Muscle layer of colon (tissue), 2 donors: ENCODE data around the gene HNRNPH2.

Experiments used
- H3K27ac ChIP-seq: one replicate; pipeline ENCODE4 v1.7.0; 2013; ENCODE audit warnings: low read depth, mild to moderate bottlenecking, low read length, moderate library complexity
- H3K27me3 ChIP-seq, 2 donors: one replicate each; pipeline ENCODE4 v1.7.0; 2013; ENCODE audit warnings: low read length in 2 of 2, mild to moderate bottlenecking in 2 of 2; ENCODE audit not compliant: insufficient read depth in 2 of 2, control insufficient read depth in 1 of 2
- H3K36me3 ChIP-seq: one replicate; pipeline ENCODE4 v1.7.0; 2013; ENCODE audit warnings: mild to moderate bottlenecking, low read length; ENCODE audit not compliant: insufficient read depth
- H3K4me1 ChIP-seq: one replicate; pipeline ENCODE4 v1.7.0; 2013; ENCODE audit warnings: mild to moderate bottlenecking, low read length; ENCODE audit not compliant: insufficient read depth
- H3K4me3 ChIP-seq, 2 donors: one replicate each; pipeline ENCODE4 v1.7.0; 2013; ENCODE audit warnings: low read length in 2 of 2, low read depth in 1 of 2, mild to moderate bottlenecking in 1 of 2, moderate library complexity in 1 of 2
- H3K9ac ChIP-seq: one replicate; pipeline ENCODE4 v1.7.0; 2013; ENCODE audit warnings: low read length
- H3K9me3 ChIP-seq: one replicate; pipeline ENCODE4 v1.7.0; 2013; ENCODE audit warnings: mild to moderate bottlenecking, low read length
- donor health status: abdominal sarcoma.
- donor health status: Adenocarcinoma of cecum.

The HNRNPH2 gene

GRCh38 chrX:101399825-101400224 lies 8.2 kb upstream of the HNRNPH2 start:
- H3K9ac ChIP-seq = no peak overlapping the region
- no peak overlapping the region for H3K4me3 ChIP-seq
- no peaks in the 10 kb centered on the region for H3K27me3 ChIP-seq
- H3K9me3 ChIP-seq = no peaks in the 10 kb centered on the region
- H3K4me1 ChIP-seq = no peaks in the 10 kb centered on the region
- H3K36me3 ChIP-seq = no peaks in the 10 kb centered on the region
- no peak overlapping the region for H3K27ac ChIP-seq

- Histone ChIP-seq H3K36me3 (peaks cover 5% of the 10 kb centered on the region), H3K27ac (peak overlapping the region; percentile 71), H3K4me3 (peak overlapping the region; percentile 56 to 61), H3K9me3 (no peaks in the 10 kb centered on the region), H3K4me1 (peaks cover 4% of the 10 kb centered on the region), H3K9ac (peak overlapping the region; percentile 62), H3K27me3 (no peaks in the 10 kb centered on the region)
Measured at GRCh38 chrX:101407167-101407747, 765 bp upstream of the HNRNPH2 start.

DNA sequence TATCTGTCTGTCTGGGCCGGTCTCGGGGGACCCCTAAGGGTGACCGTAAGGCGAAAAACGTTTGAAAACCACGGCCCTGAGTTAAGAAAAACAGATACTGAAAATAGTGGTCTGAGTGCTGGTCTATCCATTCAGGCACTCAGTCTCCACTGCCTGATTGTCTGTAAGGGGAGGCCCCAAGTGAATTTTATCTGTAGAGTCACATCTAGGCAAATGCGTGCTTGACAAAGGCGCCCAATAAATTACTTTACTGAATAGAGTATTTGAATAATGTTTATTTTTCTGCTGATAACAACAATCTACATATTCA lies 465 bp downstream of the HNRNPH2 start:
- no peaks in the 10 kb centered on the region for H3K27me3 ChIP-seq
- no peaks in the 10 kb centered on the region for H3K9me3 ChIP-seq
- peaks cover 4% of the 10 kb centered on the region for H3K4me1 ChIP-seq
- peak overlapping the region; percentile 52 to 61 for H3K4me3 ChIP-seq
- peak overlapping the region; percentile 71 for H3K27ac ChIP-seq
- H3K9ac ChIP-seq = peak overlapping the region; percentile 85
- peaks cover 11% of the 10 kb centered on the region for H3K36me3 ChIP-seq

- Histone ChIP-seq H3K27ac (peak overlapping the region; percentile 48), H3K4me3 (peak overlapping the region in 1 of 2 donors; percentile 61), H3K9me3 (no peaks in the 10 kb centered on the region), H3K9ac (peak overlapping the region; percentile 67), H3K36me3 (peaks cover 11% of the 10 kb centered on the region), H3K27me3 (no peaks in the 10 kb centered on the region), H3K4me1 (peaks cover 4% of the 10 kb centered on the region)
Measured at GRCh38 chrX:101409043-101409442, 1.0 kb downstream of the HNRNPH2 start.

- H3K4me3 ChIP-seq = no peak overlapping the region
- no peaks in the 10 kb centered on the region for H3K9me3 ChIP-seq
- peaks cover 11% of the 10 kb centered on the region for H3K36me3 ChIP-seq
- no peak overlapping the region for H3K9ac ChIP-seq
- no peak overlapping the region for H3K27ac ChIP-seq
- peaks cover 8% of the 10 kb centered on the region for H3K4me1 ChIP-seq
- H3K27me3 ChIP-seq = no peaks in the 10 kb centered on the region
Measured at GRCh38 chrX:101410461-101410860, 2.4 kb downstream of the HNRNPH2 start.

DNA sequence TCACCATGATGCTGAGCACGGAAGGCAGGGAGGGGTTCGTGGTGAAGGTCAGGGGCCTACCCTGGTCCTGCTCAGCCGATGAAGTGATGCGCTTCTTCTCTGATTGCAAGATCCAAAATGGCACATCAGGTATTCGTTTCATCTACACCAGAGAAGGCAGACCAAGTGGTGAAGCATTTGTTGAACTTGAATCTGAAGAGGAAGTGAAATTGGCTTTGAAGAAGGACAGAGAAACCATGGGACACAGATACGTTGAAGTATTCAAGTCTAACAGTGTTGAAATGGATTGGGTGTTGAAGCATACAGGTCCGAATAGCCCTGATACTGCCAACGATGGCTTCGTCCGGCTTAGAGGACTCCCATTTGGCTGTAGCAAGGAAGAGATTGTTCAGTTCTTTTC lies 4.0 kb downstream of the HNRNPH2 start:
- Histone ChIP-seq H3K4me3 (no peak overlapping the region), H3K4me1 (peaks cover 18% of the 10 kb centered on the region), H3K36me3 (peaks cover 11% of the 10 kb centered on the region), H3K9me3 (no peaks in the 10 kb centered on the region), H3K27me3 (no peaks in the 10 kb centered on the region), H3K9ac (no peak overlapping the region), H3K27ac (no peak overlapping the region)

DNA sequence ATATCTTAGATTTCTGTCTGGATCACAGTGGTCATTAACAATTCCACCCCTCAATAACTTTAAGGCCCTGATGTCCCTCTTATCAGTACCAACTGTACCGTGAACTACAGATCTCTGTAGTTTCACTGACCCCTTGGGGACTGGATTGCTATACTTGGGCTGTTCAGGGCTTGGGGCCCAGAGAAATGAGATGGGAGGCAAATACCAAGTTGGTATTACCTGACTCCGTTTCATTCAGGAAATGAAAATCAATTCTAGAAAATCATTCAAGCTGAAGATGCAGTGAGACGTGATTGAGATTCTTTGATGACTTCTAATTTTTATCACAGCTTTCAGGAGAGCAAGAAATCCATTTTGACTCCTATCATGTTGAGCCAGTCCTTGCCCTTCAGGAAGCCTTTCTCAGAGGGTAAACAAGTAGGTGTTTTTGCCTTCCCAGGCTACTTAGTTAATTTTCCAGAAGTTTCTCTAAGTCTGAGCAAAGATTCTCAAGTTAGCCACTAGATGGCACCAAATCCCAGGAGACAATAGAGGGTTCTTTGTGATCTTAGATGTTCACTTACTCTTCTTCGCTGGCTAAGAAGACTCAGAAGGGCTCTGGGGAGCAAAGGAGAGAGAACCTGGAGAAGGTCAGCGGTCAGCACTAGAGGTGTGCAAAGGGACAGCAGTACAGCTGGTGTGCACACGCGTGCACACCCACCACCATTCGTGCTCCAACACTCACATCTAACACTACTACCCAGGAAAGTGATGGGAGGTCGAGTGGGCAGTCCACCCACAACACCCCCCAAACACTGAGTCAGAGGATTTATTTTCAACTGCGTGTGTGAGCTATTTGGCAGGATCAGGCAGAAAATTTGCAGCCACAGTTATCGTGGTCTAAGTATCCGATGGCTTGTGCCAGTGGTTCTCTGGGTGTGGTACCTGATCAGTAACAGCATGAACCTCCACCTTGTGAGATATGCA lies 7.4 kb downstream of the HNRNPH2 start:
- Histone ChIP-seq H3K4me1 (peaks cover 27% of the 10 kb centered on the region), H3K36me3 (peaks cover 11% of the 10 kb centered on the region), H3K27ac (no peak overlapping the region), H3K9me3 (no peaks in the 10 kb centered on the region), H3K4me3 (no peak overlapping the region), H3K9ac (peak overlapping the region; percentile 0), H3K27me3 (peaks cover 0 to 17% of the 10 kb centered on the region in 2 donors)

DNA sequence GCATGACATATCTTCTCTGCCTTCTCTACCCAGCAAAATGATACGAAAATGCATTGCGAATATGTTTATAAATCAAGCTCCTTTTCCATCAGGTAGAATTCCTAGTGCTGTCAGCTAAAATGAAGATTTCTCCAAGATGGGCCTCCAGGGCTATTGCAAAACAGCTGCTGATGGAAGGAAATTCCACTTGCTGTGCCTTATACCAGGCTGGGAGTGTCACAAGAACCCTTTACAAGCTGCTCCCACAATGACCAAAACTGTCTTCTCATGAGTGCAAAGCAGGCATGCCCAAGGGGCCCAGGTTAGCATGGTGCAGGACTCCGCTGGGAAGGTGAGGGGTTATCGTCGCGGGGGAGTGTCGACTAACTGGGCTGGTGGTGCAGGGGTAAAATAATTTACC lies 8.7 kb downstream of the HNRNPH2 start:
- Histone ChIP-seq H3K4me3 (no peak overlapping the region), H3K4me1 (peaks cover 23% of the 10 kb centered on the region), H3K9ac (no peak overlapping the region), H3K27ac (no peak overlapping the region), H3K36me3 (peaks cover 10% of the 10 kb centered on the region), H3K9me3 (no peaks in the 10 kb centered on the region), H3K27me3 (peaks cover 0 to 17% of the 10 kb centered on the region in 2 donors)

- Histone ChIP-seq H3K27me3 (peaks cover 0 to 17% of the 10 kb centered on the region in 2 donors), H3K4me1 (peaks cover 23% of the 10 kb centered on the region), H3K4me3 (no peak overlapping the region), H3K9ac (no peak overlapping the region), H3K36me3 (peaks cover 5% of the 10 kb centered on the region), H3K27ac (peak overlapping the region; percentile 76), H3K9me3 (no peaks in the 10 kb centered on the region)
Measured at GRCh38 chrX:101417190-101417589, 9.2 kb downstream of the HNRNPH2 start.

GRCh38 chrX:101417981-101418841 lies 10.2 kb downstream of the HNRNPH2 start:
- Histone ChIP-seq H3K9me3 (no peaks in the 10 kb centered on the region), H3K27me3 (peaks cover 0 to 17% of the 10 kb centered on the region in 2 donors), H3K27ac (peak overlapping the region; percentile 76), H3K36me3 (no peaks in the 10 kb centered on the region), H3K9ac (peak overlapping the region; percentile 63), H3K4me3 (peak overlapping the region; percentile 41 to 55), H3K4me1 (peaks cover 23% of the 10 kb centered on the region)

DNA sequence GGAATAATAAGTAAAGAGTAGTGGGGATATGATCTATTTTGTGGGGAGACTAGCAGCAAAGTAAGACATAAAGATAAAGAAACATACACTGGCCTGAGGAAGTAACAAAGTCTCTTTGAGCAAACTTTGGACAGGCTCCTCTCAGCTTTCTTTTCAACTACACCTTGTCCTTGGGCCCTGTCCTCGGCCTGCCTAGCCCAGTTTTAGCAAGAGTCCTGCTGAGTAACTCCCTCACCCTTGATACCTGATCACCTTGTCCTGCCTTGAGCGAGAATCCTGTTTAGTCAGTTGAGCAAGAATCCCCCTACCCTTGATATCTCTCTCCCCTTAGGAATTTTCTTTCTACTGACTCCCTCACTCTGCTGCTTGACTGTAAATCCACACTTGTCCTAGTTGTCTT lies 11.5 kb downstream of the HNRNPH2 start:
- H3K4me3 ChIP-seq = no peak overlapping the region
- H3K9me3 ChIP-seq = no peaks in the 10 kb centered on the region
- no peak overlapping the region for H3K9ac ChIP-seq
- peaks cover 23% of the 10 kb centered on the region for H3K4me1 ChIP-seq
- no peak overlapping the region for H3K27ac ChIP-seq
- H3K36me3 ChIP-seq = peaks cover 3% of the 10 kb centered on the region
- H3K27me3 ChIP-seq = peaks cover 0 to 17% of the 10 kb centered on the region in 2 donors
